Neural cell (in vitro differentiated cells): Measurements from ENCODE around the gene CHKA. TPM values are rescaled to one million over a fixed set of nuclear protein-coding genes. Genes with fewer than 3 reads are reported as not detected.

ENCODE experiments used
- H2AFZ ChIP-seq: fragments of 200-600, 300-800 bp; sonication (generic), shearing (Covaris generic); 2 replicates; pipeline ENCODE4 v1.6.0; 2014; ENCODE audit warnings: low read depth, mild to moderate bottlenecking, antibody characterized with exemption, low read length, moderate library complexity
- H3F3A ChIP-seq: fragments of 200-600 bp; shearing (Covaris generic); 2 replicates; pipeline ENCODE4 v1.6.1; 2016; ENCODE audit warnings: mild to moderate bottlenecking, moderate library complexity, mixed read lengths, antibody characterized with exemption, low read length; ENCODE audit not compliant: insufficient read depth, poor library complexity, severe bottlenecking
- H3K27ac ChIP-seq: fragments of 200-600, 300-800 bp; sonication (generic), shearing (Covaris generic); 2 replicates; pipeline ENCODE4 v1.5.1; 2014; ENCODE audit warnings: mild to moderate bottlenecking, low read length, moderate library complexity
- H3K27me3 ChIP-seq: fragments of 300-800, 200-600 bp; sonication (generic), shearing (Covaris generic); 2 replicates; pipeline ENCODE4 v1.6.0; 2014; ENCODE audit warnings: mild to moderate bottlenecking, low read depth, low read length, moderate library complexity; ENCODE audit not compliant: insufficient read depth
- H3K36me3 ChIP-seq: fragments of 300-800, 200-600 bp; sonication (generic), shearing (Covaris generic); 2 replicates; pipeline ENCODE4 v1.5.1; 2014; ENCODE audit warnings: mild to moderate bottlenecking, antibody characterized with exemption, low read length, moderate library complexity; ENCODE audit not compliant: insufficient read depth
- H3K4me2 ChIP-seq: fragments of 300-800, 200-600 bp; sonication (generic), shearing (Covaris generic); 2 replicates; pipeline ENCODE4 v1.6.0; 2014; ENCODE audit warnings: mild to moderate bottlenecking, low read length
- H3K4me3 ChIP-seq: fragments of 300-800, 200-600 bp; sonication (generic), shearing (Covaris generic); 2 replicates; pipeline ENCODE4 v1.5.1; 2014; ENCODE audit warnings: mild to moderate bottlenecking, low read length, moderate library complexity
- H3K79me2 ChIP-seq: fragments of 200-600 bp; shearing (Covaris generic); replicated peaks from 2 replicates; pipeline ENCODE4 v1.6.0; 2014; ENCODE audit warnings: mild to moderate bottlenecking, low read length, moderate library complexity; ENCODE audit not compliant: insufficient read depth
- H3K9ac ChIP-seq: fragments of 300-800, 200-600 bp; sonication (generic), shearing (Covaris generic); 2 replicates; pipeline ENCODE4 v1.6.1; 2016; ENCODE audit warnings: mild to moderate bottlenecking, low read length, mixed read lengths
- H3K9me2 ChIP-seq: fragments of 200-600 bp; shearing (Covaris generic); 2 replicates; pipeline ENCODE4 v1.6.1; 2016; ENCODE audit warnings: mild to moderate bottlenecking, low read length, mixed read lengths; ENCODE audit not compliant: insufficient read depth
- H3K9me3 ChIP-seq: fragments of 200-600, 300-800 bp; sonication (generic), shearing (Covaris generic); 2 replicates; pipeline ENCODE4 v1.6.1; 2016; ENCODE audit warnings: mild to moderate bottlenecking, mixed run types, low read length, moderate library complexity, mixed read lengths
- H4K20me1 ChIP-seq: fragments of 200-600 bp; shearing (Covaris generic); 2 replicates; pipeline ENCODE4 v1.6.1; 2016; ENCODE audit warnings: mild to moderate bottlenecking, mixed run types; ENCODE audit not compliant: insufficient read depth
- EP300 ChIP-seq: fragments of 450-650 bp; conservative IDR thresholded peaks from 2 replicates; pipeline ENCODE4 v1.6.1; 2014; ENCODE audit warnings: antibody characterized with exemption, mild to moderate bottlenecking, moderate library complexity; ENCODE audit not compliant: poor library complexity, severe bottlenecking
- EZH2 ChIP-seq: fragments of 200-600, 300-800 bp; shearing (Covaris generic), sonication (generic); IDR thresholded peaks from 2 replicates; pipeline ENCODE4 v1.6.1; 2014; ENCODE audit warnings: antibody characterized with exemption, low read length, borderline replicate concordance, mild to moderate bottlenecking; ENCODE audit not compliant: insufficient read depth, poor library complexity, severe bottlenecking
- MXI1 ChIP-seq: fragments of 450-650 bp; conservative IDR thresholded peaks from 2 replicates; pipeline ENCODE4 v1.6.1; 2014; ENCODE audit warnings: antibody characterized with exemption, mild to moderate bottlenecking; ENCODE audit not compliant: poor library complexity, severe bottlenecking
- POLR2AphosphoS5 ChIP-seq: IDR thresholded peaks from 2 replicates; pipeline ENCODE4 v1.6.1; 2012
- RAD21 ChIP-seq: fragments of 450-650 bp; conservative IDR thresholded peaks from 2 replicates; pipeline ENCODE4 v1.6.1; 2014; ENCODE audit warnings: antibody characterized with exemption, mild to moderate bottlenecking, moderate library complexity
- SMC3 ChIP-seq: fragments of 450-650 bp; conservative IDR thresholded peaks from 2 replicates; pipeline ENCODE4 v1.6.1; 2014; ENCODE audit warnings: antibody characterized with exemption, mild to moderate bottlenecking, moderate library complexity; ENCODE audit not compliant: poor library complexity
- TAF1 ChIP-seq: IDR thresholded peaks from 2 replicates; pipeline ENCODE4 v1.6.1; 2012; ENCODE audit warnings: low read depth
- polyA plus RNA-seq: library from polyadenylated mRNA; depleted of rRNA; stranded (reverse); fragments of >200 nt; gene quantifications from 2 replicates; pipeline ENCODE4 v1.2.3, GENCODE V29; 2014
- TF ChIP-seq, protein P1 (sequence below): fragments of 450-650 bp; IDR thresholded peaks from 2 replicates; pipeline ENCODE4 v1.5.1; 2014; ENCODE audit warnings: antibody characterized with exemption, mild to moderate bottlenecking, moderate library complexity; ENCODE audit not compliant: poor library complexity, severe bottlenecking
- TF ChIP-seq, protein P2 (sequence below): IDR thresholded peaks from 2 replicates; pipeline ENCODE4 v1.6.1; 2012; ENCODE audit warnings: borderline replicate concordance

CHKA gene
- polyA plus RNA-seq, 1 donor from 2014 or later, result 90.0 TPM

DNA sequence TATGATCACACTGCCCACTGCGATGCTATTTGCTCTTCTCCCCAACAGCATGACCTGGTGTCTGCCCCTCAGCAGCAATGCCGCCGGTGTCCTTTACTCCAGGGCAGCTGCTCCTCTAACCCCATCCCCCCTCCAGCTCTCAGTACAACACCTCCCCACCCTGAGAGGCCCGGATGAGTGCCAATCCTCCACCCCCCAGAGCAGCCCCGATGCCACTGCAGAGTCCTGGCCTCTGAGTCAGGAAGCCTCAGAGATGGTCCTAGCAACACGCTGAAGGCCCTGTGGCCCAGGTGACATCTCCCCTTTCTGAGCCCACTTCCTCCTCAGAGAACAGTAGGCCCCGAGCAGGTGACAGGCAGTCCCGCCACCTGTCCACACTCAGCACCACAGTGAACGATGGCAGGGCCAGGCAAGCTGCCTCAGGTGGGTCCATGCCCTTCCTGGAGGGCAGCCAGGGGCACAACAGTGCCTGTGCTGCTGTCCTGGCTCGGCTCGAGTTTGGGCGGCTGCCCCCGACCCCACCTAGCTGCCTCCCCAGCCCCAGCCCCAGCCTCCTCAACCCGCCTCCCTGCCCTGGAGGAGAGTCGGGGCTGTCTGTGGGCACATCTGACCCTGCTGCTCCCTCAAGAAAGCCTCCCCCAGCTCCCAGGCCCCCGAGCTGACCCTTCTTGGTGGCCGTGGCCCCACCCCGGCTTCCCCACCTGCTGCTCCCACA is 94.6 kb downstream of the CHKA start:
- no peaks in the 10 kb centered on the region for H4K20me1 ChIP-seq
- no peak overlapping the region for H3K4me2 ChIP-seq
- H3K9me2 ChIP-seq, result no peaks in the 10 kb centered on the region
- H2AFZ ChIP-seq, result no peak overlapping the region
- no peaks in the 10 kb centered on the region for H3F3A ChIP-seq
- peaks cover 9% of the 10 kb centered on the region for H3K79me2 ChIP-seq
- H3K4me3 ChIP-seq, result no peak overlapping the region
- no peak overlapping the region for H3K27ac ChIP-seq
- TF ChIP-seq POLR2AphosphoS5 (no peak), SMC3 (no peak), EP300 (no peak)
- TF ChIP-seq, protein P1, sequence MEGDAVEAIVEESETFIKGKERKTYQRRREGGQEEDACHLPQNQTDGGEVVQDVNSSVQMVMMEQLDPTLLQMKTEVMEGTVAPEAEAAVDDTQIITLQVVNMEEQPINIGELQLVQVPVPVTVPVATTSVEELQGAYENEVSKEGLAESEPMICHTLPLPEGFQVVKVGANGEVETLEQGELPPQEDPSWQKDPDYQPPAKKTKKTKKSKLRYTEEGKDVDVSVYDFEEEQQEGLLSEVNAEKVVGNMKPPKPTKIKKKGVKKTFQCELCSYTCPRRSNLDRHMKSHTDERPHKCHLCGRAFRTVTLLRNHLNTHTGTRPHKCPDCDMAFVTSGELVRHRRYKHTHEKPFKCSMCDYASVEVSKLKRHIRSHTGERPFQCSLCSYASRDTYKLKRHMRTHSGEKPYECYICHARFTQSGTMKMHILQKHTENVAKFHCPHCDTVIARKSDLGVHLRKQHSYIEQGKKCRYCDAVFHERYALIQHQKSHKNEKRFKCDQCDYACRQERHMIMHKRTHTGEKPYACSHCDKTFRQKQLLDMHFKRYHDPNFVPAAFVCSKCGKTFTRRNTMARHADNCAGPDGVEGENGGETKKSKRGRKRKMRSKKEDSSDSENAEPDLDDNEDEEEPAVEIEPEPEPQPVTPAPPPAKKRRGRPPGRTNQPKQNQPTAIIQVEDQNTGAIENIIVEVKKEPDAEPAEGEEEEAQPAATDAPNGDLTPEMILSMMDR, result no peak
- no peak overlapping the region for H3K9ac ChIP-seq
- no peaks in the 10 kb centered on the region for H3K36me3 ChIP-seq
- H3K27me3 ChIP-seq, result no peaks in the 10 kb centered on the region
- peaks cover 5% of the 10 kb centered on the region for H3K9me3 ChIP-seq

DNA sequence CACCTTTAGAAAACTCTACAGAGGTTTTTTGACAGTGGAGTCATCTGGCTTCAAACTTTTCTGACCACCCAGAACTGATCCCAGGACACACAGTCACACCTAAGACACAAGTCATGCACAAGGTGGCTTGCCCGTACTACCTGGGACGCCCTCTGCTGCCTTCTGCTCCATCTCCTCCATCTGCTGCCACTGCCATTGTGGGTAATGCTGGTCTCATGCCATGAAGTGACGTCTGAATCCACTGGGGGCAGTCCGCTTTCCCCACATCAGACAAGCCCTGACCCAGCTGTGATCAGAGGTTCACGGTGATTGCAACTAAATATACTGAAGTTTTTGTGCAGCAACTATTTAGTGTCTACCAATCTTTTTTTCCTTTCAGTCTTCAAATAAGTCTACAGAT is 96.1 kb downstream of the CHKA start:
- H3K27ac ChIP-seq, result no peak overlapping the region
- H3K36me3 ChIP-seq, result no peaks in the 10 kb centered on the region
- no peaks in the 10 kb centered on the region for H3F3A ChIP-seq
- H2AFZ ChIP-seq, result no peak overlapping the region
- H4K20me1 ChIP-seq, result no peaks in the 10 kb centered on the region
- H3K79me2 ChIP-seq, result no peaks in the 10 kb centered on the region
- no peak for TF ChIP-seq MXI1
- TF ChIP-seq TAF1, result no peak
- TF ChIP-seq SMC3, result no peak
- no peak for TF ChIP-seq RAD21
- no peak for TF ChIP-seq EP300
- no peaks in the 10 kb centered on the region for H3K9me2 ChIP-seq
- no peak overlapping the region for H3K4me3 ChIP-seq
- no peaks in the 10 kb centered on the region for H3K27me3 ChIP-seq
- peaks cover 5% of the 10 kb centered on the region for H3K9me3 ChIP-seq
- no peak overlapping the region for H3K9ac ChIP-seq
- H3K4me2 ChIP-seq, result no peak overlapping the region

DNA sequence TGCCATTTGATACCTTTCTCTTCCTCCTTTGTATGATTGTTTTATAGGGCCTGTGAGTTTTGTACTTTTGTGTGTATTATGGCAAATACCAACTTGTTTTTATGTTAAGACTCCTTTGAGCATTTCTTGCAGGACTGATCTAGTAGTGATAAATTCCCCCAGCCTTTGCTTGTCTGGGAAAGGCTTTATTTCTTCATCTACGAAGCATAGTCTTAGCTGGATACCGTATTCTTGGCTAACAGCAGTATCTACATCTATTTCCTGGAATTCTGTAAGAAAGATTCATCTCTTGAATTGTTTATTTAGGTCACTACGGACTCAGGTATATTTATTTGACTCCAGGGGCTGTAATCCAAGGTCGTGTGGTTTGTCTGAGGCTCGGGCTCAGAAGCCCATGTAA is 96.7 kb downstream of the CHKA start:
- Histone ChIP-seq H3K4me3 (no peak overlapping the region), H4K20me1 (no peaks in the 10 kb centered on the region), H2AFZ (no peak overlapping the region), H3K4me2 (no peak overlapping the region), H3K9ac (no peak overlapping the region), H3K79me2 (no peaks in the 10 kb centered on the region), H3K9me2 (no peaks in the 10 kb centered on the region), H3K36me3 (no peaks in the 10 kb centered on the region), H3F3A (no peaks in the 10 kb centered on the region), H3K27ac (no peak overlapping the region), H3K27me3 (no peaks in the 10 kb centered on the region), H3K9me3 (peaks cover 5% of the 10 kb centered on the region)
- no peak for TF ChIP-seq EP300
- TF ChIP-seq RAD21, result no peak
- no peak for TF ChIP-seq EZH2
- TF ChIP-seq MXI1, result no peak
- TF ChIP-seq, protein P2, sequence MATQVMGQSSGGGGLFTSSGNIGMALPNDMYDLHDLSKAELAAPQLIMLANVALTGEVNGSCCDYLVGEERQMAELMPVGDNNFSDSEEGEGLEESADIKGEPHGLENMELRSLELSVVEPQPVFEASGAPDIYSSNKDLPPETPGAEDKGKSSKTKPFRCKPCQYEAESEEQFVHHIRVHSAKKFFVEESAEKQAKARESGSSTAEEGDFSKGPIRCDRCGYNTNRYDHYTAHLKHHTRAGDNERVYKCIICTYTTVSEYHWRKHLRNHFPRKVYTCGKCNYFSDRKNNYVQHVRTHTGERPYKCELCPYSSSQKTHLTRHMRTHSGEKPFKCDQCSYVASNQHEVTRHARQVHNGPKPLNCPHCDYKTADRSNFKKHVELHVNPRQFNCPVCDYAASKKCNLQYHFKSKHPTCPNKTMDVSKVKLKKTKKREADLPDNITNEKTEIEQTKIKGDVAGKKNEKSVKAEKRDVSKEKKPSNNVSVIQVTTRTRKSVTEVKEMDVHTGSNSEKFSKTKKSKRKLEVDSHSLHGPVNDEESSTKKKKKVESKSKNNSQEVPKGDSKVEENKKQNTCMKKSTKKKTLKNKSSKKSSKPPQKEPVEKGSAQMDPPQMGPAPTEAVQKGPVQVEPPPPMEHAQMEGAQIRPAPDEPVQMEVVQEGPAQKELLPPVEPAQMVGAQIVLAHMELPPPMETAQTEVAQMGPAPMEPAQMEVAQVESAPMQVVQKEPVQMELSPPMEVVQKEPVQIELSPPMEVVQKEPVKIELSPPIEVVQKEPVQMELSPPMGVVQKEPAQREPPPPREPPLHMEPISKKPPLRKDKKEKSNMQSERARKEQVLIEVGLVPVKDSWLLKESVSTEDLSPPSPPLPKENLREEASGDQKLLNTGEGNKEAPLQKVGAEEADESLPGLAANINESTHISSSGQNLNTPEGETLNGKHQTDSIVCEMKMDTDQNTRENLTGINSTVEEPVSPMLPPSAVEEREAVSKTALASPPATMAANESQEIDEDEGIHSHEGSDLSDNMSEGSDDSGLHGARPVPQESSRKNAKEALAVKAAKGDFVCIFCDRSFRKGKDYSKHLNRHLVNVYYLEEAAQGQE, result no peak
- TF ChIP-seq POLR2AphosphoS5, result no peak
- TF ChIP-seq, protein P1, result no peak
- no peak for TF ChIP-seq SMC3
- TF ChIP-seq TAF1, result no peak
